Neural progenitor cell (in vitro differentiated cells): Measurements from ENCODE around the gene PRRX1.

ENCODE experiments used
- CTCF ChIP-seq: fragments of 200-600 bp; sonication (generic); IDR thresholded peaks from 2 replicates; pipeline ENCODE4 v1.5.1; 2017; ENCODE audit warnings: antibody characterized with exemption, mild to moderate bottlenecking
- EZH2phosphoT487 ChIP-seq: fragments of 200-600 bp; sonication (generic); IDR thresholded peaks from 2 replicates; pipeline ENCODE4 v1.6.1; 2017; ENCODE audit warnings: antibody characterized with exemption

GRCh38 chr1:170699696-170700095 lies 35.8 kb downstream of the PRRX1 start:
- TF ChIP-seq CTCF (no peak), EZH2phosphoT487 (no peak)
